ENCODE measurements around the gene AVPI1.
"Not testable (repeated sequence)": the region's sequence is repeated elsewhere in the genome, so short reads cannot be mapped to it uniquely, and the experiment has no call there.

AVPI1 gene

GRCh38 chr10:97682042-97682441 lies 5.0 kb downstream of the AVPI1 start:
- DNase-seq (ENCODE audit: low spot score) = no peak

GRCh38 chr10:97679594-97679993 lies 7.4 kb downstream of the AVPI1 start:
- no peak for DNase-seq (ENCODE audit: low spot score)

DNA sequence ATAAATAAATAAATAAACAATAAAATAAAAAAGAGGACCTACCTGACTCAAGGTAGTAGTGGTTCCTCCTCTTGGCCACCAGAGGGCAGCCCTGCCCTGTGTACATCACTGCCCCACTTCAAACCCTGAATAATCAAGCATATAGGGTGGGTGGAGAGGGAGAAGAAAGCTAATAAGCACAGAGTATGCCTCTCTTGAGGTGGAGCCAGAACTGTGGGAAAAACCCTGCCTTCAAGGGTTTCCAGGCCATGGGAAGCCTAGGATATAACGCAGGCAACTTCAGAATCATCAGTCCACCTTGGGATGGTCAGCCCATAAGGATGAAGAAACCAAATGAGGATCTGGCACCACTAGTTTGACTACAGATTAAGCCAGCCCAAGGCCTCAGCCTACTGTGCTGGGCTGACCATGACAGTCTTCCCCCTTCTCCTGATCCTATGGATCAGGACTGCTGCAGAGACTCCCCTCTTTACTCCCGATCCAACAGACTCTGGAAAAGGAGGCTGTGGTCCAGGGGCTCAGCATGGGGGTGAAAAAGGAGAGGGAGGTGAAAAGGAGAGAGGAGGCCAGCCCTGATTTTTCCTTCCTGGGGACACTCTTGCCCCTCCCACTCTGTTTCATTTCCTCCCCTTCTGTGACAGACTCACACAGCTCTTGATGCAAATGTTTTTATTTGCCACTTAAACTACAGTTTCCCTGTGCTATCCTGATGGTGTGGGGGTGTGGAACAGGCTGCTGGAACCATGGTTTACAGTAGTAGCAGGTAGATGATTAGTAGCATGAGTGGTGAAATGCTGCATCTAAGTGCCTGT lies 10.1 kb downstream of the AVPI1 start:
- peak; percentile 69 for DNase-seq (ENCODE audit: low spot score)

GRCh38 chr10:97675222-97675621 lies 11.8 kb downstream of the AVPI1 start:
- DNase-seq (ENCODE audit: low spot score) = no peak

GRCh38 chr10:97673736-97674525 lies 13.1 kb downstream of the AVPI1 start:
- peak; percentile 83 for DNase-seq (ENCODE audit: low spot score)

- DNase-seq (ENCODE audit: low spot score) = no peak
Observed at GRCh38 chr10:97669571-97669970, 17.5 kb downstream of the AVPI1 start.

DNA sequence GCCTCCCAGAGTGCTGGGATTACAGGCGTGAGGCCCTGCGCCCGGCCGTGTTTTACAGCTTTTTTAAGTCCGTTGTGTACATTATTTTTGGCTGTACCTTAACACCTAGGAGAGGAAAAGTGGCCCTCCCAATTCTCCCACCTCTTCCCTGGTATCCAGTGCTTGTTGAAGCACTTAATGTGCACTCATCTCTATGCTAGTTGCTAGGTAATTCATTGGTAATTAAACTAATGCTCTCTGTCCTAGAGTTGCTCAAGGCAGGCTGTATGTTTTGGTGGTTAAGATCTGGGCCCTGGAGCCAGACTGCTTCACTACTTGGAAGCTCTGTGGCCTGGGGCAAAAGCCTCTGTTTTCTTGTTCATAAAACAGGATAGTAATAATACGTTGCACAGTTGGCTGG lies 19.6 kb downstream of the AVPI1 start:
- no peak for DNase-seq (ENCODE audit: low spot score)

DNA sequence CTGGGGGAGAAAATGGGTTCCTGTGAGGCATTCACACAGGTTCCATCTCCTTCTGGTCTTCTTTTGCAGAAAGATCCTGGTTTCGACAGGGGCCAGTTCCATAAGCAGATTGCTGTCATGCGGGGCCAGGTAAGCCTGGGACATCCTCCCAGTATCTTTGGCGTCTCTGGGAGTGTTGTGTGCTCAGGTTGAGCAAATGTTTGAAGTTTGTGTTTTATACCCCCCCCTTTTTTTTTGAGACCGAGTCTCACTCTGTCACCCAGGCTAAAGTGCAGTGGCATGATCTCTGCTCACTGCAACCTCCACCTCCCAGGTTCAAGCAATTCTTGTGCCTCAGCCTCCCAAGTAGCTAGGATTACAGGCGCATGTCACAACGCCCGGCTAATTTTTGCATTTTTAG lies 20.0 kb downstream of the AVPI1 start:
- no peak for DNase-seq (ENCODE audit: low spot score)

DNA sequence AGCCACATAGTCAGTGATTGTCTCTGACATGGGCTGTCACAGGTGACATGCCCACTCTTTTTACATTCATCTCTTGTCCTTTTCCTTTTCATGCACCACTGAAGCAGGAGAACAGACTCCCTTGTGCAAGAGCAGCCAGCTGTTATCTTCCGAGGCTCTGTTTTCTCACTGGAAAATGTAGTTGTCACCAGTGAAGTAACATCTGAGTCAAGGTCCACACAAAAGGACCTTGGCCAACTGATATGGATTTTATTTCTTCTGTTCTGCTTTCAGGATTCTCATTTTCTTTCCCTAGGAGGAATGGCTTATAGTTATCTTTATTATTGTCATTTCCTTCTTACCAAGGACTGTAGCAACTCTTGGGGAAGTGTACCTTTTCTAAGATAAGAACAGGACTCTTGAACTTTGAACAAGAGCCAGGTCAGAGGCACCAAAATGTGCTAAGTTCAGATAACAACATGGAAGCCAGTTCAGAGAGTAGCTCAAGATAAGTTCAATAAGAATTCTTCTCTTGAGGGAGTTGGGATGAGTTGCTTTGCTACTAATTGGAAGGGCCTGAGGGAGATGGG lies 22.7 kb downstream of the AVPI1 start:
- DNase-seq (ENCODE audit: low spot score) = no peak

DNA sequence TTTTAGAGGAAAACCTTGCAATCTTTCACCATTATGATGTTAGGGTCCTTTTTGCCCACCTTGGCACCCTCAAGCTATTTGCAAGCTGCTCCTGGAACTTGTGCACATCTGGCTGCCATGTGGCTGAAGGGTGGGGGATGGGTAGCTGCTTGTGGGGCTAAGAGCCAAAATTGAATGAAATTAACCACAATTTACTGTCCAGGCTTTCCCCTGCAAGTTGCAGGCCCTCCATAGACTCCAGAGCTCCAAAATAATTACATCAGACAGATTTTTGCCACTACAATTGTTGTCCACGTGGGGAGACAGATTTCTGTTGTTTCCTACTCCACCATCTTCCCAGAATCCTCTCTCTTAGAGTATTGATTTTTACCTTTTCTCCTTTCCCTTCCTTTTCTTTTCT lies 27.5 kb downstream of the AVPI1 start:
- DNase-seq (ENCODE audit: low spot score) = no peak

- DNase-seq (ENCODE audit: low spot score) = no peak
Observed at GRCh38 chr10:97656777-97657176, 30.3 kb downstream of the AVPI1 start.

DNA sequence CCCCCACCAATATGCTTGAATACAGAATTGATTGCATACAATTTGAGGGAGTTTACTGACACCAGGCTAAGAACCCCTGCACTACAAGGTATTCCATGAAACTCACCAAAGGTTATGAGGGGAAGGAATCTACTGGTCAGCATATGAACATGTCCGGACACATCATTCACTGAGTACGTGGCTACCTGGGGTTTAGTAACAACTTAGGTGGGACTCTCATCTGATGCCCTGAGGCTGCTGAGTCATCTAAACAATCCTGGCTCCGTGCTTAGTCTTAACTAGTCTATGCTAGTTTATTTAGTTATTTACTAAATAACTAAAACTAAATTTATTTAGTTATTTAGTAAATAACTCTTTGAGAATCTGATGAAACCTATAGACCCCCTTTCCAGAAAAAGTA lies 35.3 kb downstream of the AVPI1 start:
- peak; percentile 67 for DNase-seq (ENCODE audit: low spot score)

GRCh38 chr10:97650726-97651125 lies 36.3 kb downstream of the AVPI1 start:
- no peak for DNase-seq (ENCODE audit: low spot score)

- DNase-seq (ENCODE audit: low spot score) = not testable (repeated sequence)
Observed at GRCh38 chr10:97649405-97649750, 37.7 kb downstream of the AVPI1 start.

GRCh38 chr10:97648562-97649404 lies 38.3 kb downstream of the AVPI1 start:
- DNase-seq (ENCODE audit: low spot score) = peak; percentile 92

DNA sequence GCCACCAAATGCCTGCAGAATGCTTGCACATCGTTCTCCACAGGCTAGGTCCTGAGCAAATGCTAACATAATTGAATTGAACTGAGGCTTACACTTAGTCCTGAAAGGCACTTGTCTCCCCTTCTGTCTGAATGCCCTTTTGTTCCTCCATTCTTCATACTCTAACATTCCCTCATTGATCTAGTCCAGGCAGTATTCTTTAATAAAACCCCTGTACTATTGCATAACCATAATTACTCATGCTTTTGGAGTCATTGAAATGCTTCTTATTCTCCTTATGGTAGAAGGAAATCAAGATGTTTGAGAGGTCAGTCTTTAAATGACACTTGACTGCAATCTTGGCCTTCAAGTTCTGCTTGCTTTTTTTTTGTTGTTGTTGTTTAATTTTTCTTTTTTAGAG lies 39.5 kb downstream of the AVPI1 start:
- peak; percentile 38 for DNase-seq (ENCODE audit: low spot score)

DNA sequence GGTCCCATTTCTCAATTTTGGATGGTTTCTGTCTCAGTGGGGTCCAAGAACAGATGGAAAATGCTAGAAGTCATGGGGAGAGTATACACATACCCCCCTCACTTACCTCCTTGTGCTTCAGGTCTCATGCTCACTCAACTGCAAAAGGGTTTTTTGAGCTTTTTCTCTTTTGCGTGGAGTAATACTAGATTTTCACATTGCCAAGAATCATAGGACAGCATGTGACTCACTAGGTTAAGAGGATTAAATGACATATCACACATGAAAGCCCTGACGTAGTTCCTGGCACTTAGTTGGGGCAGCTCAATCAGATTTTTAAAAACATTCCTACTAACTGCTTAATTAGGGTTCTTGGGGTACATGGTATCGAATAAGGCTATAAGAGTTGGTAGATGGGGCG lies 42.1 kb downstream of the AVPI1 start:
- no peak for DNase-seq (ENCODE audit: low spot score)

GRCh38 chr10:97643441-97643985 lies 43.5 kb downstream of the AVPI1 start:
- DNase-seq (ENCODE audit: low spot score) = no peak

DNA sequence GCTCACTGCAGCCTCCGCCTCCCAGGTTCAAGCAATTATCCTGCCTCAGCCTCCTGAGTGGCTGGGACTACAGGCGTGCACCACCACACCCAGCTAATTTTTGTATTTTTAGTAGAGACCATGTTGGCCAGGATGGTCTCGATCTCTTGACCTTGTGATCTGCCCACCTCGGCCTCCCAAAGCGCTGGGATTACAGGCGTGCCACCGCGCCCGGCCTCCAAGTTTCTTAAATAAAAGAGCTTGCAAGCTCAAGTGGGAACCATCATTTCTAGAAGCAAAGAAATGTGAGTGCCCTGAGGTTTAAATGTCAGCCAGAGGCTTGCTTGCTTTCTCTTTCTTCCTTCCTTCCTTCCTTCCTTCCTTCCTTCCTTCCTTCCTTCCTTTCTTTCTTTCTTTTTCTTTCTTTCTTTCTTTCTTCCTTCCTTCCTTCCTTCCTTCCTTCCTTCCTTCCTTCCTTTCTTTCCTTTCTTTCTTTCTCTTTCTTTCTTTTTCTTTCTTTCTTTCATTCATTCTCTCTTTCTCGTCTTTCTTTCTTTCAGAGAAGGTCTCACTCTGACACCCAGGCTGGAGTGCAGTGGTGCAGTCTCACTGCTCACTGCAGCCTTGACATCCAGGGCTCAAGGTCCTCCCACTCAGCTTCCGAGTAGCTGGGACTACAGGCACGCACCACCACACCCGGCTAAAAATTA lies 44.4 kb downstream of the AVPI1 start:
- not testable (repeated sequence) for DNase-seq (ENCODE audit: low spot score)

- peak; percentile 28 for DNase-seq (ENCODE audit: low spot score)
Observed at GRCh38 chr10:97640868-97641811, 45.9 kb downstream of the AVPI1 start.
